Retinal pigment epithelial cell (primary cell): Measurements from ENCODE around the gene CSMD2.
"Not testable (repeated sequence)": the region's sequence is repeated elsewhere in the genome, so short reads cannot be mapped to it uniquely, and the experiment has no call there.

Experiments
- DNase-seq: peaks from one replicate; pipeline ENCODE4 v3.0.0-alpha.2; 2010; ENCODE audit warnings: low read depth
- H3K4me3 ChIP-seq: 2 replicates; pipeline ENCODE4 v1.5.1; 2011; ENCODE audit warnings: mild to moderate bottlenecking, low read length, control low read depth, moderate library complexity
- CTCF ChIP-seq: conservative IDR thresholded peaks from 2 replicates; pipeline ENCODE4 v1.5.1; 2011; ENCODE audit warnings: low read depth, low read length, control low read depth, inconsistent platforms

CSMD2 gene

GRCh38 chr1:34086561-34086960, 78.5 kb downstream of the CSMD2 start:
- no peak for TF ChIP-seq CTCF
- no peak for DNase-seq
- H3K4me3 ChIP-seq = no peak overlapping the region

GRCh38 chr1:34083974-34084373, 81.1 kb downstream of the CSMD2 start:
- DNase-seq = no peak
- no peak for TF ChIP-seq CTCF
- H3K4me3 ChIP-seq = no peak overlapping the region

- H3K4me3 ChIP-seq, DNase-seq: not testable (repeated sequence)
Measured at GRCh38 chr1:34082085-34082670, 82.9 kb downstream of the CSMD2 start.

GRCh38 chr1:34078383-34078782, 86.6 kb downstream of the CSMD2 start:
- TF ChIP-seq CTCF = no peak
- DNase-seq = no peak
- H3K4me3 ChIP-seq = no peak overlapping the region

GRCh38 chr1:34075576-34075975, 89.5 kb downstream of the CSMD2 start:
- TF ChIP-seq CTCF = no peak
- H3K4me3 ChIP-seq = no peak overlapping the region
- no peak for DNase-seq

GRCh38 chr1:34073028-34073695, 91.9 kb downstream of the CSMD2 start:
- H3K4me3 ChIP-seq = no peak overlapping the region
- no peak for TF ChIP-seq CTCF
- no peak for DNase-seq

- TF ChIP-seq CTCF = no peak
- H3K4me3 ChIP-seq = no peak overlapping the region
- DNase-seq = no peak
Measured at GRCh38 chr1:34070201-34070836, 94.7 kb downstream of the CSMD2 start.
